HTERT RPE-1 (cell line): Measurements from ENCODE around the gene CRISP2.
"Not testable (repeated sequence)": the region's sequence is repeated elsewhere in the genome, so short reads cannot be mapped to it uniquely, and the experiment has no call there.

ENCODE experiments used
- in situ Hi-C: fragments of 300-500 bp; cut with MboI; formaldehyde crosslinking; loops from 4 replicates; pipeline ENCODE4 v1.14.3; 2020; ENCODE audit warnings: low sequenced_read_pairs

Gene CRISP2, protein sequence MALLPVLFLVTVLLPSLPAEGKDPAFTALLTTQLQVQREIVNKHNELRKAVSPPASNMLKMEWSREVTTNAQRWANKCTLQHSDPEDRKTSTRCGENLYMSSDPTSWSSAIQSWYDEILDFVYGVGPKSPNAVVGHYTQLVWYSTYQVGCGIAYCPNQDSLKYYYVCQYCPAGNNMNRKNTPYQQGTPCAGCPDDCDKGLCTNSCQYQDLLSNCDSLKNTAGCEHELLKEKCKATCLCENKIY

DNA sequence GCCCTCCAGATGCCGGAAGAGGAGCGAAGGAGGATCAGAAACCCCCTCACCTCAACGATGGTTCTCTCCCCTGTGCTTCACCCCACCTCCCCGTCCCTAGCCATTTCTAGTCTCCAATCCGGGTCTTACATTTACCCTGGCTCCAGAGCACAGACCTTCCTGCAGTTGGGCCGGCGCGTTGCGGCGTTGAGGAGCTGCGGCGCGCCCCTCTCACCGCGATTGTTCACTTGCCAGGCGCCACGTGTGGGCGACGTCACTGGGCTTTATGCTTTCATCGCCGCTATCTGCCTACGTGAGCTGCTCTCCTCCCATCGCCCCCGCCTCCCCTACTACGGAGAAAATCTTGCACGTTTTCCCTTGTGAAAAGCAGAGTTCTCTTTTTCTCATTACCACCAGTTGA, at the start of gene CRISP2:
Gene CRISP2, minus strand, starts transcription at position 198 of the 400 bp plus-strand sequence. CDS start 4,347 bp downstream, outside the sequence.
- in situ Hi-C loops = no loop called here

DNA sequence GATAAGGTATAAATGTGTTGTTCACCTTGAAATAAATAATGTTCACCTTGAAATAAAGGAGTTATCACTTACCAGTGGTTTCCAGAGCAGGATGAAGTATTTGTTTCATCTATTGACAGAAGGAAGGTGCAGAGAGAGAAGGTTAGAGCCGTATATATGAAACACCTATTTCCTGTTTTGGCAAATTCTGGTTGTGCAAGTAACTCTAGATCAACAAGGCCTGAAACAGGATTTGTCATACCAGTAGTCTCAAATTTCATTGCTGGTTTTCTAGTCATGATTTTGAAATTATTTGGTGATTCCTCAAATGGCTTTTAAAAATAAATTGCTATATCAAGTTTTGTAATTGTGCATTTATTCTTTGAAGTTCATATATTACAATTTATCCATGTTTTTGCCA, 30.9 kb upstream of the CRISP2 start, which contains the start of gene CRISP3:
Gene CRISP3, minus strand, starts transcription at position 130 of the 400 bp plus-strand sequence. Its CDS starts 21 bp downstream, at position 109.
- in situ Hi-C loops = no loop called here

DNA sequence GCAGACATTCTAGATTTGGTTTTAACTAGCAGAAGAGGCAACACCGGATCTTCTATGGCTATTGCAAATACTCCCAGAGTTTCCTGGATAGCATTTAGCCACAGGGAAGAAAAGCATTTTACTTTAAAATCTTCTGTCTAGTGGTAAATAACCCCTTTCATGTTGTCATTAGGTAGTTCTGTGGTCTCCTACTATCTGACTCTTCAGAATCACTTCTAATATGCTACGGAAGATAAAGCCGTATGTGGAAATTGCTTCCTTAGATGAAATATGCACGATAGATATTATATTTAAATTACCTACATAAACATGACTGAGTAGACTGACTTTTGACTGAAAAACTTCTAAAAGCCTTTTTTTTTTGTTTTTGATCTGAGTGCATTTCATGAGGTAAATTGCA, 30.1 kb upstream of the CRISP2 start:
- in situ Hi-C loops = no loop called here

DNA sequence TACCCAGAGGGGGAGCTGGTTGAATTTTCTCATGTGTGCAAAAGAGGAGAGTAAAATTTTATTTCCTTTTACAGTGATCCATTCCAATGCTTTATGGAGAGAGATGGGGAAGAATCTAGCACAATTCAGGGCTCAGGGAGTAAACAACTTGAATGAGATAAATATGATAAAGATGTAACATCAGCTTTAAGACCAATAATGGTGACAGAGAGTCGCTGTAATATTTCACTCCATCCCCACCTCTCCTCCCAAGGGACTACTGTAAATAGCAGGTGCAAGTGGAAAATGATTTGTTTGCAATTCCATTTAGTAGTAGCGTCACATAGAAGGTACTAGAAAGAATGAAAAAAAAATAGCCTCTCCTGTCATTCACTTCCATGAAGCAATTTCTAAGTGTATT, 26.1 kb upstream of the CRISP2 start:
- in situ Hi-C loops = no loop called here

DNA sequence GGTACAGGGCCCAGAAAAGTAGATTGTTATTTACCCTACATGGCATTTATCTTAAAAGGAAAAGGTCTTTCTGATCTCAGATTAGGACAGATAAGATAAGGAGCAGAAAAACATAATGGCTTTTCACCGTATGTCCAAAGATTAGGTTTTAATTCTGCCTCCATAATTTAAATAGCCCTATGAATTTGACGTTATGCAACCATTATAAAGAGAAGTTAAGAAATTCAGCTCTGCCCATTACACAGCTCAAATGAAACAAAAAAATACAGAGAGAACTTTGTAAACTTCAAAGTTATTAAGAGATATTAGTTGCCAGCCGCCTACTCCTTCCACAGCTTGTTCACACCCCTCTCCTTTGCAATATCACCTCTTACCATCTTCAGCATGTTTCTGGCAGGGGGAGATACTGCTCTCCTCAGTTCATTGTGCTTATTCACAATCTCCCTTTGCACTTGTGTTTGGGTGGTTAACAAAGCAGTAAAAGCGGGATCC, 22.7 kb upstream of the CRISP2 start:
- in situ Hi-C loops = no loop called here

DNA sequence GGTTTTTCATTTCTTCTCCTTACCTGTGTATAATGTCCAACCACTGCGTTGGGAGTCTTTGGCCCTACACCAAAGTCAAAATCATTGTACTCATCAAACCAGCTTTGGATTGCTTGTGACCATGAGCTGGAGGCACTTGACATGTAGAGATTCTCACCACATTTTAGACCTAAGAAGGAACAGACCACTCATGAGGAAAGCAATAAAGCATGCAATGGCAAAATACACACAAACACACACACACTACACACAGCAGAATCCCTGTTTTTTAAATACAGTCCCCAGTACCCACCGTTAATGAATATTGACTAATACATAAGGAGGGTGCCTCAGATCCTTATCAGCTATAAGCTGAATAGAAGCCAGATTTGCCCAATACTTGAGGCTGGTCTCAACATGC, 20.3 kb upstream of the CRISP2 start:
- in situ Hi-C loops = no loop called here

DNA sequence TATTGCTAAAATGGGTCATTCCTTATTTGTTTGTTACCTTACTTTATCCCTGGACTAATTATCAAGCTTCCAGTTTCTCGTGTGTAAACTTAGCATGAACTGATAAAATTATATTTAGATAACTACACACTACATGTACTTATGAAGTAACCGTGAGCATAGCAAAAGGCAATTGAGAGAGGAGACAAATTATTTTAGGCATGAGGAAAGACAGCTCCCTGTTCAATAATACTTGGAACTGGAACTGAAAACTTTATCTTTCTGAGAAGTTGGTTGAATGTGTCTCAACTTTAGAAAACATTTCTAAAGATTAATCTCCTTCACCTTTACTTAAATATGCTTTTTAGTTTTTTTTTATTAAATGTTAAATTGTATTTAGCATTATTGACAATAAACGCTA, 19.4 kb upstream of the CRISP2 start:
- in situ Hi-C loops = no loop called here

DNA sequence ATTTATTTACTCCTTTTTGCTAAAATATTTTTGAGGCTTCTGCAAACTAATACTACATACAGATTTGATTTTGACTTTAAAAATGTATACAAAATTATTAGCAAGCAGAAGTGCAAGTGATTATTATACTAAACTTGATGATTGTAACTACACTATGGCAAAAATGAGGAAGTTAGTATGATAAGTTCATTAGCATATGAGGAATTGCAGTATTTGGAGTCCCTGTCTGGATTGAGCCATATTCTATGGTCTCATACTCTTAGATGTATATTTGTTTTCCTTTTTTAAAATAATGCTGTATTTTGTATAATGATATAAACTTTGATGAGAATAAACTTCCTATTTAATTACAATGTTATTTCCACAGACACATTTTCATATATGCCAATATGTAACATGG, 16.9 kb upstream of the CRISP2 start:
- in situ Hi-C loops = no loop called here

DNA sequence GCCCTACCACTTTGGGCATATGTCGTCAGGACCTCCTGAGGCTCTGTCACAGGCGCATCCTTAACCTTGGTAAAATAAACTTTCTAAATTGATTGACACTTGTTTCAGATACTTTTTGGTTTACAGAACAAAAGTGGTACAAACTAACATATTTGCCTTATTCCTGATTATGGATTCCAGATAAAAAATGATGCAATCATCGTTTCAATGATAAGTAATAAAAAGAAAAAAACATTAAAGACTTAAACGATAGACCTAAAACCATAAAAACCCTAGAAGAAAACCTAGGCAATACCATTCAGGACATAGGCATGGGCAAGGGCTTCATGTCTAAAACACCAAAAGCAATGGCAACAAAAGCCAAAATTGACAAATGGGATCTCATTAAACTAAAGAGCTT, 10.6 kb upstream of the CRISP2 start:
- in situ Hi-C loops = not testable (repeated sequence)

DNA sequence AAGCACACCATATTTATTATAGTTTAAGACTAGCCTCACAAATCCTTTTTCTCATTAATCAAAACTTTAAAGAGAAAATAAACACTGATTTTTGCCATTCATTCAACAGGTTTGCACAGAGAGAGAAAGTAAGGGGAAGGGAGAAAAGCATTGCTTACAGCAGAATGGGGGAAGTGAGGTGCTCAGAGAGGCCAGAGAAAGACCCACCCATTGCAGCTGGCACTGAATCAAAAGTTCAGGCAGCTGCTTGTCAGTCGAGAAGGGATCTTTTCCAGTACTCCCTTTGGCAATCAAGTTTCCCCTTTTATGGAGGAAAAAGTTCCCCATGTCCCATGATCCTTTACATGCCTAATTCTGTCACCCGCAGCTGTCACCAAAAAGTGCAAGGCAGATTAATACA, 8.0 kb upstream of the CRISP2 start:
- in situ Hi-C loops = no loop called here

DNA sequence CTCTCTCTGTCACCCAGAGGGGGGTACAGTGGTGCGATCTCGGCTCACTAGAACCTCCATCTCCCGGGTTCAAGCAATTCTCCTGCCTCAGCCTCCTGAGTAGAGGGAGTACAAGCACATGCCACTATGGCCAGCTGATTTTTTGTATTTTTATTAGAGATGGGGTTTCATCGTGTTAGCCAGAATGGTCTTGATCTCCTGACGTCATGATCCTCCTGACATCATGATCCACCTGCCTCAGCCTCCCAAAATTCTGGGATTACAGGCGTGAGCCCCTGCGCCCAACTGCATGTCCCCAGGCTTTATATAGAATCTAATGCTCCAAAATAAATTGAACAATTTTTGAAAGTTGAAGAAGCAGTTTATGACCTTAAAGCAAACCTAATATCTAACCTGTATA, 7.0 kb upstream of the CRISP2 start:
- in situ Hi-C loops = no loop called here

DNA sequence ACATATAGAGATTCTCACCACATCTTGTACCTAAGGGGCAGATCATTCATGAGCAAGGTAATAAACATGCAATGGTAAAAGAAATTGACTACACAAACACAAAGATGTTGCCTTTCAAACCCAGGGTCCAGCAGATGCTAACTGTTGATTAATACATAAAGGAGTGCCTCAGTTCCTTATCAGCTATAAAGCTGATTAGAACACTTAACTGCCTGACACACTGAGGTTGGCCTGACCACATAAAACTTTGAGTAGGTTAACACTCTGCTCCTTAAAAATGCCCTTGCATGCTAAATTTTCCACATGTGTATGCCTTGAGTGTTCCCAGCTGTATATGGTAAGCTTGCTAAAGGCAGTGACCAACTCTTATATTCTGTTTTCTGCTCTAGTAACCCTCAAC, 14.9 kb downstream of the CRISP2 start:
- in situ Hi-C loops = no loop called here

DNA sequence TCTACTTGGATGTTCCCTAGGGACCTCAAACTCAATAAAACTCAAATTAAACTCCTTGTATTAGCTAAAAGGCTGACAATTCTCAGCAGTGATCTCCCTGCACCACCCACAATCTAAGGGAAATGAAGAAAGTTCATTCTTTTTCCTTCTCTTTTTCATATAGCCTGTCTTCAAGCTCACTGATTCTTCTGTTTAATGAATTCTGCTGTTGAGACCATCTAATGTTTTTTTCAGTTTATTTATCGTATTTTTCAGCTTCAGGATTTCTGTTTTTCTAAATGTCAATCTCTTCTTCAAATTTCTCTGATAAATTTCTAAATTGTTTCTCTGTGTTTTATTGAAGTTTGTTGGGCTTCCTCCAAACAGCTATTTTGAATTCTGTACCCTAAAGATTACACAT, 19.8 kb downstream of the CRISP2 start:
- in situ Hi-C loops = no loop called here

DNA sequence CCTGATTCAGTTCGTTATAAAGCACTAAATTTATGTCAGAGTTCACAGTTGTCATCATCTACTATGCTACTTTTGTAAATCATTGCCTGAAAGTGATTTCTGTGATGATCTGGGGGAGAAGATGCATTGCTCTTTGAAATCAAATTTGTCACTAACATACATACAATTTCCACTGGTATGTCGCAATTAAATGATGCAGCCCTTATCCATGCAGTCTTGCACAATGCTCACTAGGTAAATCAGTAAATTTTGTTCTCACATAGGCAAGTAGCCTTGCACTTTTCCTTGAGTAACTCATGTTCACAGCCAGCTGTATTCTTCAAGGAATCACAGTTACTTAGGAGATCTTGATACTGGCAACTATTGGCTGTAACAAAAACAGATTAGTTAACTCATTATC, 20.8 kb downstream of the CRISP2 start:
- in situ Hi-C loops = no loop called here

DNA sequence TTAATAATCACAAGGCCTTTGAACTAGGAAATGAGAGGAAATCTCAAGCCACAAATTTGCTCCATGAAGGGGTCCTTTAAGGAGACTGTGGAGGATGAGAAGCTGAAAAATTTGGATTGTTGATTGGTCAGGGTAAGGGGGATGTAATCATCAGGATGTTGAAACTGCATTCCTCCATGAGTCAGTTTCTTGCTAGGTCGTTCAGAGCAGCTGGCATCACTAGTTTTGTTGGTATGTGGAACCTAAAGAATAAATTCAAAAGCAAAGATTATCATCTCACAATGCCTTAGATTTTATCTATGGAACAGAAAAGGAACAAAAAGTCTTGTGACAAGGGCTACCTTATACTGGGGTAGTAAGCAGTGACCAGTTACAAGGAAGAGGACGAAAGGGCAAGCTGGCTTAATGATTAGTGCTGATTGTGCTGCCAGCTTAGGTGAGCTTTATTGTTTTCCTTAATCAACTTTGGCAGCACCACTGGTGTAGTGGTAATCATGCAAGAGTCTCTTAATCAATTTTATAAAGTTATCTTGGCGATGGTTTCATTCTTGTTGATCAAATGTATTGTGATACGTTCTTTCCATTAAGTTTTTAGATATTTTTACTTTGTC, 36.6 kb downstream of the CRISP2 start:
- in situ Hi-C loops = no loop called here

DNA sequence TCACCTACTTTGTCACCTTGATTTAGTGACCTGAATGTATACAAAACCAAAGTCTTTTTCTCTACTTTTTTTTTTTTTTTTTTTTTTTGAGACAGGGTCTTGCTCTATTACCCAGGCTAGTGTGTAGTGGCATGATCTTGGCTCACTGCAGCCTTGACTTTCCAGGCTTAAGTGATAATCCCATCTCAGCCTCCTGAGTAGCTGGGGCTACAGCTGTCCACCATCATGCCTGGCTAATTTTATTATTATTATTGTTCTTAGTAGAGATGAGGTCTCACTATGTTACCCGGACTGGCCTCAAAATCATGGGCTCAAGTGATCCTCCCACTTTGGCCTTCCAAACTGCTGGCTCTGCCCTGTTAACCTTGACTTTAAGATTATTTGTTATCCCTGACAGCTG, 37.5 kb downstream of the CRISP2 start:
- in situ Hi-C loops = no loop called here

DNA sequence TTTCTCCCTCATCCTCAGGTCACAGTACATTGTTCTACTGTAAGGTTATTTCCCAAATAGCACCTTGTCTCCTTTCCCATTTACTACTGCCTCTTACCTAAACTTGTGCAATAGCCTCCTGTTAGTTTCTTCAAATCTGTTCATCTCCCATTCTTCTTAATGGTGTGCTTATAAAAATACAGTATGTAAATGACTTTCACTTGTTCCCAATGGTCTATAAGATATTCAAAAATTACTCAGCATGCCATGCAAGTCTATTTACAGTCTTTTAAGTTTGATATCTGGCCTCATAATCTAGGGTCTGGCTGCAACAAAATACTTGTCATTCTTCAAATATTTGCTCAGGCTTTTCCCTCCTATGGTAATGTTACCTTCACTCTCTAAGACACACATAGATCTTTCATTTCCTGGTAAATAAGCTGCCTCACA, 45.2 kb downstream of the CRISP2 start:
- in situ Hi-C loops = no loop called here

DNA sequence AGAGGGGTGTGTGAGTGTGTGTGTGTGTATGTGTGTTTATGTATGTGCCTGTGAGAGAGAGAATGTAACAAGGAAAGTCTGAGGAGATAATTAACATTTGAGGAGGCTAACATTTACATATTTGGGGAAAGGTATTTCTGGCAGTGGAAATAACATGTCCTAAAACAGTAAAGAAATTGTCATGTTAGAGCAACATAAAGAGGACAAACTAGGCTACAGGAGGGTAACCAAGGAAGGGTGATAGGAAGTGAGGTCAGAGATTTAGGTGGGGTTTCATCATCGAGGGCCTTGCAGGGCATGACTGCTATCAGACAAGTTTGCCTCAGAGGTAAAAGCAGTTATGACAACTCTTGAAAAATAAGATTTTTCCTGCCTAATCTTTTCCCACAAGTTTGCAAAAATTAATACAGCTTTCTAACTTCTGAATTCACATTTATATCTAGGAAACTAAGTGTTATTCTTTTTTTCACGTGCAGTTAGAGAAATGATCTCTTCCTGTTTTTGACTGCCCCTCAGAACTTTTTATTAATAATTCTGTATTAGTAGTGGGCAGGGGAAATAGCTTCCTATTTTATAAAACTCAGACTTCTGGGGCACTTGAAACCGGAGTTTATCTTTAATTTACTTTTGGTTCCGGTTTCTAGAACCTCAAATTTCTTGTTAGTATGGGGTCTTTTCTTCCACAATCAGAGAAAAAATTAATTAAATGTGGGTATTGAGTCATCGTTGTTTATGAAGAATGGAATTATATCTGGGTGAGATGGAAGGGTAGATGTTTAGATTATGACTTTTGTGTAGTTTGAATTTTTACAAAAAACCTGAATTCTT, 46.2 kb downstream of the CRISP2 start:
- in situ Hi-C loops = no loop called here

DNA sequence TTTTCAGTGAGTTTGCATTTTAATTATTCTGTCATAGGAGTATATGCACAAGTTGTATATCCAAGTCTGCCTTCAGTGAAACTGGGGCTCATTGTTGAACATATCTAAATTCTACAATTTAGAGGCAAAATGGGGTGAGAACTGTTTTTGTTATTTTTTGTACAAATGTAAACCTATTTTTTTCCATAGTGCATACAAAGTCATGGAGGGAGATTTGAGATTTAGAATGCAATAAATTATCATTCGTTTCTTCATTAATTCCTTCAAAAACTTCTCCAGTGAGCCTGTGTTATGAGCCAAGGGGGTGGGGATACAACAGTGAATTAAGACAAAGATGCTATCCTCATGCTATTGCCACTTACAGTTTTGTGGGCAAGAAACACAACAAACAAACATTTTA, 46.9 kb downstream of the CRISP2 start:
- in situ Hi-C loops = no loop called here

DNA sequence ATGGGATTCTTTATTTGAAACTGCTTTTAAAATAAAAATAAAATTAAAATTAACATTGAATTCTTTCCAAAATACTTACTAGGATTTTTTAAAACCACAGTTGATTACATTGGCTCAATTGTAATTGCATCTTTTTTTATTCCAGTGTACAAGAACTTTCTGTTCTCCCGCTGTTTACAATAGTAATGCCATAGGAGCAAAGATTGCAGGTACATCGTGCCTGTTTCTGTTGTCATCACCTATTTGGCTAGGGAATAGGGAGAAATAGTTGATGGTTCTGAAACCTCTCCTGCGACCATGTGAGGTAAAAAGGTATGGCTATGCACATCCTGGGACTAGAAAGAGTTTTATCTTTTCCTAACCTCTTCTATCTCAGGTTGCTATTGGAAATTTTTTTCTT, 48.5 kb downstream of the CRISP2 start:
- in situ Hi-C loops = no loop called here

DNA sequence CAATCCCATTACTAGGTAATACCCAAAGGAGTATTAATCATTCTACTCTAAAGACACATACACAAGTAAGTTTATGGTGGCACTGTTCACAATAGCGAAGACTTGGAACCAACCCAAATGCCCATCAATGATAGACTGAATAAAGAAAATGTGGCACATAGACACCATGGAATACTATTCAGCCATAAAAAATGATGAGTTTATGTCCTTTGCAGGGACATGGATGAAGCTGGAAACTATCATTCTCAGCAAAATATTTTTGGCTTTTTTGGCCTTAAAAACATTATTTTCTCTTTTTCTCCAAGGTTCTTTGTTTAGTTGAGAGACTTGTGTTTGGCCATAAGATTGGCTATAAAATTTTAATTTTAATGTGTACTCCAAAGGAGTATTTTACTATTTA, 49.3 kb downstream of the CRISP2 start:
- in situ Hi-C loops = not testable (repeated sequence)

DNA sequence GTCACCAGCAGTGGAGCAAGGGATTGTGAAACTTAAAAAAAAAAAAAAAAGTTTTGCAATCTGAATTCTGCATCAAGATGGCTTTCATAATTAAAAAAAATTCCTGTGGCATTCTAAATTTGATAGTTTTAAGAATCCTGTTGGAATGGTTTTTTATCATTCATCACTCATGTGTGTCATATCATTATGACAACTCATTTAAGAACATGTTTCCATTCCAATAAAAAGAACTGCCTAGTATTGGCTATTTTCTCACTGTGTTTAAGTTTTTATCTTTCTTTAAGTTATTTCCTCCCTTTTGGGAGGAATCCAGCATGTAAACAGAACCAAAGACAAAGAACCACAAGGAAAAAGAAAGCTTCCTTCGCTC, 50.5 kb downstream of the CRISP2 start:
- in situ Hi-C loops = no loop called here
